Stimulated activated naive B cell treated with anti-CD40 and anti-IgM and Interleukin-4, amounts not matched to agents 10 μg/mL and 1 μg/mL and 100 μg/mL, for 72 hours (primary cell): ENCODE results near the gene ACP7.

Experiments
- ATAC-seq, 2 donors: fragments of 150-1000 bp; cut with Tn5 transposase; replicated peaks; 2 replicates each; pipeline ENCODE4 v1.10.0; 2021; ENCODE audit warnings: moderate library complexity in 1 of 2
- DNase-seq: peaks from one replicate; pipeline ENCODE4 v3.0.0; 2021
- H3K27ac Mint-ChIP-seq: one replicate; pipeline ENCODE4 v1.8.0; 2022; ENCODE audit warnings: mild to moderate bottlenecking, mixed read lengths
- H3K27me3 Mint-ChIP-seq, 2 donors: one replicate each; pipeline ENCODE4 v1.8.0; 2022; ENCODE audit warnings: mixed read lengths in 2 of 2
- H3K36me3 Mint-ChIP-seq, 2 donors: one replicate each; pipeline ENCODE4 v1.8.0; 2022; ENCODE audit warnings: mixed read lengths in 2 of 2, mild to moderate bottlenecking in 1 of 2
- H3K4me1 Mint-ChIP-seq, 2 donors: one replicate each; pipeline ENCODE4 v1.8.0; 2022; ENCODE audit warnings: mixed read lengths in 2 of 2, mild to moderate bottlenecking in 1 of 2
- H3K4me3 Mint-ChIP-seq, 2 donors: one replicate each; pipeline ENCODE4 v1.8.0; 2022; ENCODE audit warnings: mild to moderate bottlenecking in 2 of 2, mixed read lengths in 2 of 2, moderate library complexity in 1 of 2
- H3K9me3 Mint-ChIP-seq, 2 donors: one replicate each; pipeline ENCODE4 v1.8.0; 2022; ENCODE audit warnings: mixed read lengths in 2 of 2, mild to moderate bottlenecking in 1 of 2

The ACP7 gene

DNA sequence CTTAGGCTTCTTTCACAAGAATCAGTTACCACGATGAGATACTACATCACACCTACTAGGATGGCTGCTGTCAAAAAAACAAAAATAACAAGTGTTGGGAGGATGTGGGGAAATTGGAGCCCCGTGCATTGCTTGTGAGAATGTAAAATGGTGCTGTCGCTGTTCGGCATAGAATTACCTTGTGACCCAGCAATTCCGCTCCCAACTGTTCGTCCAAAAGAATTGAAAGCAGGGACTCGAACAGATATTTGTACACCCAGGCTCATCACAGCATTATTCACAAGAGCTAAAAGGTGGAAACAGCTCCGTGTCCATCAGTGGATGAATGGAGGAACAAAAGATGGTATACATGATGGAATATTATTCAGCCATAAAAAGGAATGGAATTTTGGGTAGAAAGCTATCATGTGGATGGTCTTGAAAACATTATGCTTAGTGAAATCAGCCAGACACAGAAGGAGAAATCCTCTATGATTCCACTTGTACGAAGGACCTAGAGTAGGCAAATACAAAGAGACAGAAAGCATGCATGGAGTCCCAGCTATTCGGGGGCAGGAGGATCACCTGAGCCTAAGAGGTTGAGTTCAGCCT lies 64.9 kb downstream of the ACP7 start:
- no peaks in the 10 kb centered on the region for H3K27me3 Mint-ChIP-seq
- DNase-seq (no peak), ATAC-seq (no peak)
- no peaks in the 10 kb centered on the region for H3K9me3 Mint-ChIP-seq
- H3K4me3 Mint-ChIP-seq: no peak overlapping the region
- peaks cover 2 to 14% of the 10 kb centered on the region in 2 donors for H3K36me3 Mint-ChIP-seq
- H3K27ac Mint-ChIP-seq: no peak overlapping the region
- H3K4me1 Mint-ChIP-seq: peaks cover 22 to 34% of the 10 kb centered on the region in 2 donors

DNA sequence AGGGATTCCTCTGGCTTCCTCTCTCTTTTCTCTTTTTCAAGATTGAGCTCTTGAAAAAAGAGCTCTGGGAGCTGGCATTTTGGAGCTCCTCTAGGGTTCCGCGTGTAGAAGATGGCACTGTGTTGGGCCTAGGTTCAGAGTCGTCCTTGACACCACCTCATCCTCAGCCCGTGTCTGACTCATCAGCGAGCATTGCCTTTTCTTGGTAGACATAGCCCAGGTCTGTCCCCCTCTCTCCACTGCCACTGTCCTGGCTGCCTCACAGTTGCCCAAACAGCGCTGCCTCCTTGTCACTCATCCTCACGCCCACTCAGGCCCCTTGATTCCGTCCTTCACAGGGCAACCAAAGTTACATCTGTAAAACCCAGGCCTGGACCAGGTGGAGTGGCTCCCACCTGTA lies 66.1 kb downstream of the ACP7 start:
- ATAC-seq (no peak), DNase-seq (no peak)
- Mint-ChIP-seq H3K4me1 (peaks cover 13 to 22% of the 10 kb centered on the region in 2 donors), H3K9me3 (no peaks in the 10 kb centered on the region), H3K4me3 (no peak overlapping the region), H3K27me3 (no peaks in the 10 kb centered on the region), H3K27ac (no peak overlapping the region), H3K36me3 (peaks cover 2 to 15% of the 10 kb centered on the region in 2 donors)

GRCh38 chr19:39150807-39151600 lies 66.8 kb downstream of the ACP7 start:
- Mint-ChIP-seq H3K4me3 (no peak overlapping the region), H3K27me3 (no peaks in the 10 kb centered on the region), H3K4me1 (peaks cover 14 to 16% of the 10 kb centered on the region in 2 donors), H3K36me3 (peaks cover 2 to 15% of the 10 kb centered on the region in 2 donors), H3K27ac (no peak overlapping the region), H3K9me3 (no peaks in the 10 kb centered on the region)
- ATAC-seq: no peak
- no peak for DNase-seq

DNA sequence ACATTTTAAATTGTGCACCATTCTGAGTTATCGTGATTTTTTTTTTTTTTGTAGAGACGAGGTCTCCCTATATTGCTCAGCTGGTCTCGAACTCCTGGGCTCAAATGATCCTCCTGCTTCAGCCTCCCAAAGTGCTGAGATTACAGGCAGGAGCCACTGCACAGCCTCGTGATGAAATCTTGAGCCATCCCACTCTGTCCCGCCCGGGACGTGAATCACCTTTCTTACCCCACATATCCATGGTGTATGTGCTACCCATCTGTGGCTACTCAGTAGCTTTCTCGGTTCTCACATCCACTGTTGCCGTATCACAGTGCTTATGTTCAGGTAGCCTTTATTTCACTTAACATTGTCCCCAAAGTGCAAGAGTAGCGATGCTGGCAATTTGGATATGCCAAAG lies 67.9 kb downstream of the ACP7 start:
- Mint-ChIP-seq H3K27ac (no peak overlapping the region), H3K4me1 (peaks cover 13 to 14% of the 10 kb centered on the region in 2 donors), H3K36me3 (peaks cover 2 to 15% of the 10 kb centered on the region in 2 donors), H3K27me3 (no peaks in the 10 kb centered on the region), H3K9me3 (no peaks in the 10 kb centered on the region), H3K4me3 (no peak overlapping the region)
- no peak for ATAC-seq
- no peak for DNase-seq

DNA sequence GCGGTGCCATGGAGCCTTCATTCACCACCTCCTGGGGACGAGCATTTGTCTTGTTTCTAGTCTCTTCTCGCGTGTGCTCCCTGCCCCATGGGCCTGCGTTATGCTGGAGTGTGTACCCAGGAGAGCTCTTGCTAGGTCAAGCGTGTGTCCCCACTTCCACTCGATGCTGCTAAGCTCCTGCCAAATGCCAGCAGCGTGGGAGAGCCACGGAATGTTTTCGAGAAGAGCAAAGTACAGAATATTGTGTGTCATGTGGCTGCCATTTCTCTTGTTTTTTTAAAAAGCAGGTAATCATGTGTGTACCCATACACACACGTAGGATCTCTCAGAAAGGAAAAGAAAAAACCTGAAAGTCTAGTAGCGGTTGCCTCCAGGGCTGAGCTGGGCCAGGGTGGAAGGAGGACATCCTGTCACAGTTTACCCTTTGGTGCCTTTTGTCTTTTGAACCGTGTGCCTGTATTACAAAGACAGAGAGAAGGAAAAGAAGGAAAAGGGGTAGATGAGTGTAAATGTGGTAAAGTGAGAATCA lies 70.0 kb downstream of the ACP7 start:
- H3K4me3 Mint-ChIP-seq: no peak overlapping the region
- H3K27me3 Mint-ChIP-seq: no peaks in the 10 kb centered on the region
- H3K9me3 Mint-ChIP-seq: no peaks in the 10 kb centered on the region
- no peak overlapping the region for H3K27ac Mint-ChIP-seq
- DNase-seq (no peak), ATAC-seq (no peak)
- peaks cover 15 to 16% of the 10 kb centered on the region in 2 donors for H3K4me1 Mint-ChIP-seq
- peaks cover 2 to 9% of the 10 kb centered on the region in 2 donors for H3K36me3 Mint-ChIP-seq

- no peaks in the 10 kb centered on the region for H3K9me3 Mint-ChIP-seq
- H3K27me3 Mint-ChIP-seq: no peaks in the 10 kb centered on the region
- ATAC-seq (no peak), DNase-seq (no peak)
- peaks cover 2 to 10% of the 10 kb centered on the region in 2 donors for H3K36me3 Mint-ChIP-seq
- H3K27ac Mint-ChIP-seq: no peak overlapping the region
- H3K4me1 Mint-ChIP-seq: peaks cover 16 to 20% of the 10 kb centered on the region in 2 donors
- no peak overlapping the region for H3K4me3 Mint-ChIP-seq
These were observed 70.5 kb downstream of the ACP7 start for GRCh38 chr19:39154629-39155100.

GRCh38 chr19:39155114-39155700 lies 71.0 kb downstream of the ACP7 start:
- no peak for DNase-seq
- Mint-ChIP-seq H3K27me3 (no peaks in the 10 kb centered on the region), H3K27ac (no peak overlapping the region)

DNA sequence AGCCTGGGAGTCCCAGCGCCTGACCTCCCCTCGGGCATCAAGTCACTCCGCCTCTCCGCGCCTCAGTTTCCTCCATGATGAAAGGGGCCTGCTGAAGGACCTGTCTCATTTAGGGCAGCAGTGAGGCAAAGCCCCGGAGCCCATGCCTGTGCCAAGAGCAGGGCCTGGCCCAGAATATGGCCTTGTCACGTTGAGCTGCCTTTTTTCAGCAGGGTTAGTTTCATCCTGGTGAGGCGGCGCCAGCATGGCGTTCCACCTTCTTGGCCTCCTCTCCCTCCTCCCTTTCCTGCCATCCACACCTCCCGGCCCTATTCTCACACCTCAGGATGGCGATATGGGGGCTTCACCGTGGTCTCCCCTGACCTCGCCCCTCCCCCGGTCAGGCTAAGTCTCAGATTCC lies 71.6 kb downstream of the ACP7 start:
- no peaks in the 10 kb centered on the region for H3K27me3 Mint-ChIP-seq
- ATAC-seq (no peak), DNase-seq (no peak)
- H3K9me3 Mint-ChIP-seq: no peaks in the 10 kb centered on the region
- peak overlapping the region; percentile 67 for H3K27ac Mint-ChIP-seq
- peaks cover 2 to 10% of the 10 kb centered on the region in 2 donors for H3K36me3 Mint-ChIP-seq
- peaks cover 18 to 21% of the 10 kb centered on the region in 2 donors for H3K4me1 Mint-ChIP-seq
- no peak overlapping the region for H3K4me3 Mint-ChIP-seq

More at GRCh38 chr19:39155114-39155700, 71.0 kb downstream of the ACP7 start:
- no peak overlapping the region for H3K4me3 Mint-ChIP-seq
- H3K4me1 Mint-ChIP-seq: peaks cover 16 to 21% of the 10 kb centered on the region in 2 donors
- no peaks in the 10 kb centered on the region for H3K9me3 Mint-ChIP-seq
- H3K36me3 Mint-ChIP-seq: peaks cover 2 to 10% of the 10 kb centered on the region in 2 donors
- no peak for ATAC-seq

- Mint-ChIP-seq H3K27me3 (no peaks in the 10 kb centered on the region), H3K27ac (no peak overlapping the region), H3K9me3 (no peaks in the 10 kb centered on the region), H3K4me3 (no peak overlapping the region), H3K36me3 (peaks cover 2 to 10% of the 10 kb centered on the region in 2 donors), H3K4me1 (peaks cover 14 to 16% of the 10 kb centered on the region in 2 donors)
- ATAC-seq (no peak), DNase-seq (no peak)
These were observed 72.4 kb downstream of the ACP7 start for GRCh38 chr19:39156326-39157230.

DNA sequence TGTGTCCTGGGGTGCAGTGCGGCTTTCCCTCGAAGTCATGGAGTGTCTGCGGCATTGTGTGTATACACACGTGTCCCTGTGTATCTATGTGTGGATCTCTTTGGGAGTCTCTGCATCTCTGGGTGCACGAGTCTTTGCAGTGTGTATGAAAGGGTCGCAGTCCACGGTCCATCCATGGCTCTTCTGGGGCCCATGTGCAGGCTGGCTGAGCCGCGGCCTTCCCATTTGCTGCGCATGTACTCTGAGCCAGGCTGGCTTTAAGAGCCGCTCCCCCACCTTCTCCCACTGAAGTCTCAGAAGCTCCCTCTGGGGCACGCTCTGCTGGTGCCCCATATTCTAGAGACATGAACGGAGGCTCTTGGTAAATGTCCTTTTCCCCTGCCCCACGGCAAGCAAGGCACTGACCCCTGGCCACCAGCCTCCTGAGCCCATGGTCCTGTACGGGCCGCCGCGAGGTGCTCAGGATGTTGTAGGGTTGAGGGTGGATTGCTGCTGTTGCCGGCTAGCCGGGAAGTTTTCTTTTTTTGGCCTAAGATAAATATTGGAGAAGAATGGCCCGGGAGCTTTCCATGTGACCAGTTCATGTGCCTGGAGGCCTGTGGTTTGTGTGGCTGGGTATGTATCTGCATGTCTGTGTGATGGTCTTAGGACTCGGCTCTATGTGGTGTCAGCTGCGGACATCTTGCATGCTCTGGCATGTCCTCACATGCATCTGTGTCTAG lies 73.3 kb downstream of the ACP7 start:
- Mint-ChIP-seq H3K9me3 (no peaks in the 10 kb centered on the region), H3K36me3 (peaks cover 2 to 10% of the 10 kb centered on the region in 2 donors), H3K27me3 (no peaks in the 10 kb centered on the region), H3K4me1 (peaks cover 15 to 18% of the 10 kb centered on the region in 2 donors), H3K27ac (no peak overlapping the region), H3K4me3 (no peak overlapping the region)
- no peak for ATAC-seq
- no peak for DNase-seq

- H3K4me1 Mint-ChIP-seq: peaks cover 21% of the 10 kb centered on the region in 2 donors
- ATAC-seq (no peak), DNase-seq (no peak)
- H3K4me3 Mint-ChIP-seq: no peak overlapping the region
- no peaks in the 10 kb centered on the region for H3K27me3 Mint-ChIP-seq
- H3K27ac Mint-ChIP-seq: no peak overlapping the region
- H3K36me3 Mint-ChIP-seq: peaks cover 2 to 10% of the 10 kb centered on the region in 2 donors
- H3K9me3 Mint-ChIP-seq: no peaks in the 10 kb centered on the region
These were observed 73.8 kb downstream of the ACP7 start for GRCh38 chr19:39157997-39158389.

DNA sequence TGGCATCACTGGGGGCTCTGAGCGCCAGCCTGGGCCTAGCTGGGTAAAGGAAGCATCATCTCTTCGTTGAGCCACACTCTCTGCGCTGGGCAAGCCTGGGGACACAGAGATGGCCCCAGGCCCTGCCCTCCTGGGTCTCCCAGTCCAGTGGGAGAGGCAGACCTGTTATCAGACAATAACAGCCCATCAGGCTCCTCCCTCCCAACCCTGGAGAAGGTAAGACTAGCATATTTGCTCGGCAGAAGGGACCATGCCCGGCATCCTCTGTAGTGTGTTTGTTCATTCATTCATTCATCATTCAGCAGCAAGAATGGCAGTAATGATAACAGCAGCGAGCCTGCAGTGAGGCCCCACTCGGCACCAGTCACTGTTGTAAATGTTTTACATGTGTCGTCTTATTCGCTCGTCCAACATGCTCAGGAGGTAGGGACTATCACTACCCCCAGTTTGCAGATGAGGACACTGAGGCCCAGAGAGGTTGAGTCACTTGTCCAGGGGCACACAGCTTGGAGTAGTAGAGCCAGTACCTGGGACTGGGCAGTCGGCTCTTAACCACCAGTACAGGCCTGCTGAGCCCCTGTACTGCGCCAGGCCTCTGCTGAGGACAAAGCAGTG lies 74.6 kb downstream of the ACP7 start:
- no peaks in the 10 kb centered on the region for H3K9me3 Mint-ChIP-seq
- H3K4me1 Mint-ChIP-seq: peaks cover 20 to 21% of the 10 kb centered on the region in 2 donors
- no peak overlapping the region for H3K4me3 Mint-ChIP-seq
- peaks cover 1 to 10% of the 10 kb centered on the region in 2 donors for H3K36me3 Mint-ChIP-seq
- no peak overlapping the region for H3K27ac Mint-ChIP-seq
- DNase-seq (no peak), ATAC-seq (no peak)
- H3K27me3 Mint-ChIP-seq: no peaks in the 10 kb centered on the region

DNA sequence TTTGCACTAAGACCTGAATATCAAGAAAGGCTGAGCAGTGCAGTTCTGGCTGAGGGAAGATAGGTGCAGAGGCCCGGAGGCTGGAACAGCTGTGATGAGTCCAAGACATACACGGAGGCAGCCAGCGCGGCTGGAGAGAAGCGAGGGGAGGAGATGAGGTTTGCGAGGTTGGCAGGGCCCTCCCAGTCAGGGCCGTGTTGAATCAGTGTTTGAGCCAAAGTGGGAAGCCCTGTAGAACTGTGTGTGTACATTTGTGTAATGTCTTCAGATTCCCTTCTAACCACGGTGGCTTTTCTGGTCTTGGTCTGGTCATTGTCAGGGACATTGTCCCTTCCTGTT lies 76.3 kb downstream of the ACP7 start:
- DNase-seq (no peak), ATAC-seq (no peak)
- H3K4me3 Mint-ChIP-seq: no peak overlapping the region
- H3K4me1 Mint-ChIP-seq: peaks cover 19 to 26% of the 10 kb centered on the region in 2 donors
- H3K27me3 Mint-ChIP-seq: no peaks in the 10 kb centered on the region
- no peaks in the 10 kb centered on the region for H3K9me3 Mint-ChIP-seq
- peaks cover 0 to 6% of the 10 kb centered on the region in 2 donors for H3K36me3 Mint-ChIP-seq
- no peak overlapping the region for H3K27ac Mint-ChIP-seq
